ENCODE results near the gene DOCK1. TPM values are rescaled to one million over a fixed set of nuclear protein-coding genes. Genes with fewer than 3 reads are reported as not detected.

DOCK1 gene
- polyA plus RNA-seq, 1 donor from 2014 or later = 2.7 TPM

- Histone ChIP-seq H3K9me2 (ENCODE audit: insufficient read depth, low read length) (no peaks in the 10 kb centered on the region), H3K79me2 (replicated peaks; ENCODE audit: insufficient read depth, low read length) (no peaks in the 10 kb centered on the region), H2AFZ (ENCODE audit: low read depth, low read length) (no peak overlapping the region), H3K27me3 (ENCODE audit: insufficient read depth, low read depth, low read length) (no peaks in the 10 kb centered on the region), H3F3A (ENCODE audit: insufficient read depth, low read length, poor library complexity, severe bottlenecking) (no peaks in the 10 kb centered on the region), H3K9me3 (ENCODE audit: low read length) (no peaks in the 10 kb centered on the region), H3K36me3 (ENCODE audit: insufficient read depth, low read length) (no peaks in the 10 kb centered on the region), H4K20me1 (ENCODE audit: insufficient read depth) (no peaks in the 10 kb centered on the region), H3K4me2 (ENCODE audit: low read length) (no peak overlapping the region), H3K9ac (ENCODE audit: low read length) (no peak overlapping the region), H3K27ac (ENCODE audit: low read length) (no peak overlapping the region), H3K4me3 (ENCODE audit: low read length) (no peak overlapping the region)
- no peak for TF ChIP-seq MXI1 (conservative IDR thresholded peaks at IDR 0.05; ENCODE audit: poor library complexity, severe bottlenecking)
- no peak for TF ChIP-seq POLR2AphosphoS5 (IDR thresholded peaks at IDR 0.05)
- no peak for TF ChIP-seq EP300 (conservative IDR thresholded peaks at IDR 0.05; ENCODE audit: poor library complexity, severe bottlenecking)
- no peak for TF ChIP-seq RAD21 (conservative IDR thresholded peaks at IDR 0.05)
- TF ChIP-seq, protein P1, sequence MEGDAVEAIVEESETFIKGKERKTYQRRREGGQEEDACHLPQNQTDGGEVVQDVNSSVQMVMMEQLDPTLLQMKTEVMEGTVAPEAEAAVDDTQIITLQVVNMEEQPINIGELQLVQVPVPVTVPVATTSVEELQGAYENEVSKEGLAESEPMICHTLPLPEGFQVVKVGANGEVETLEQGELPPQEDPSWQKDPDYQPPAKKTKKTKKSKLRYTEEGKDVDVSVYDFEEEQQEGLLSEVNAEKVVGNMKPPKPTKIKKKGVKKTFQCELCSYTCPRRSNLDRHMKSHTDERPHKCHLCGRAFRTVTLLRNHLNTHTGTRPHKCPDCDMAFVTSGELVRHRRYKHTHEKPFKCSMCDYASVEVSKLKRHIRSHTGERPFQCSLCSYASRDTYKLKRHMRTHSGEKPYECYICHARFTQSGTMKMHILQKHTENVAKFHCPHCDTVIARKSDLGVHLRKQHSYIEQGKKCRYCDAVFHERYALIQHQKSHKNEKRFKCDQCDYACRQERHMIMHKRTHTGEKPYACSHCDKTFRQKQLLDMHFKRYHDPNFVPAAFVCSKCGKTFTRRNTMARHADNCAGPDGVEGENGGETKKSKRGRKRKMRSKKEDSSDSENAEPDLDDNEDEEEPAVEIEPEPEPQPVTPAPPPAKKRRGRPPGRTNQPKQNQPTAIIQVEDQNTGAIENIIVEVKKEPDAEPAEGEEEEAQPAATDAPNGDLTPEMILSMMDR (IDR thresholded peaks at IDR 0.05; ENCODE audit: poor library complexity, severe bottlenecking) = no peak
- no peak for TF ChIP-seq EZH2 (IDR thresholded peaks at IDR 0.05; ENCODE audit: borderline replicate concordance, insufficient read depth, low read length, poor library complexity, severe bottlenecking)
- TF ChIP-seq REST (IDR thresholded peaks at IDR 0.05; ENCODE audit: borderline replicate concordance) = no peak
- TF ChIP-seq SMC3 (conservative IDR thresholded peaks at IDR 0.05; ENCODE audit: poor library complexity) = no peak
- no peak for TF ChIP-seq TAF1 (IDR thresholded peaks at IDR 0.05; ENCODE audit: low read depth)
Observed at GRCh38 chr10:127245456-127245855, 340.2 kb downstream of the DOCK1 start.

GRCh38 chr10:127250031-127250430 is 344.8 kb downstream of the DOCK1 start:
- no peaks in the 10 kb centered on the region for H3K9me2 ChIP-seq (ENCODE audit: insufficient read depth, low read length)
- no peak overlapping the region for H2AFZ ChIP-seq (ENCODE audit: low read depth, low read length)
- no peaks in the 10 kb centered on the region for H4K20me1 ChIP-seq (ENCODE audit: insufficient read depth)
- no peak overlapping the region for H3K9ac ChIP-seq (ENCODE audit: low read length)
- no peaks in the 10 kb centered on the region for H3F3A ChIP-seq (ENCODE audit: insufficient read depth, low read length, poor library complexity, severe bottlenecking)
- no peak overlapping the region for H3K4me2 ChIP-seq (ENCODE audit: low read length)
- TF ChIP-seq RAD21 (conservative IDR thresholded peaks at IDR 0.05) (no peak), MXI1 (conservative IDR thresholded peaks at IDR 0.05; ENCODE audit: poor library complexity, severe bottlenecking) (no peak), EZH2 (IDR thresholded peaks at IDR 0.05; ENCODE audit: borderline replicate concordance, insufficient read depth, low read length, poor library complexity, severe bottlenecking) (no peak), POLR2AphosphoS5 (IDR thresholded peaks at IDR 0.05) (no peak), TAF1 (IDR thresholded peaks at IDR 0.05; ENCODE audit: low read depth) (no peak), SMC3 (conservative IDR thresholded peaks at IDR 0.05; ENCODE audit: poor library complexity) (no peak), REST (IDR thresholded peaks at IDR 0.05; ENCODE audit: borderline replicate concordance) (no peak), EP300 (conservative IDR thresholded peaks at IDR 0.05; ENCODE audit: poor library complexity, severe bottlenecking) (no peak)
- TF ChIP-seq, protein P1 (IDR thresholded peaks at IDR 0.05; ENCODE audit: poor library complexity, severe bottlenecking) = no peak
- no peaks in the 10 kb centered on the region for H3K79me2 ChIP-seq (replicated peaks; ENCODE audit: insufficient read depth, low read length)
- no peak overlapping the region for H3K4me3 ChIP-seq (ENCODE audit: low read length)
- H3K36me3 ChIP-seq (ENCODE audit: insufficient read depth, low read length) = no peaks in the 10 kb centered on the region
- H3K27me3 ChIP-seq (ENCODE audit: insufficient read depth, low read depth, low read length) = no peaks in the 10 kb centered on the region
- no peaks in the 10 kb centered on the region for H3K9me3 ChIP-seq (ENCODE audit: low read length)
- H3K27ac ChIP-seq (ENCODE audit: low read length) = no peak overlapping the region

All from neural cell (in vitro differentiated cells).